Osteoblast (primary cell): ENCODE data around the gene SPX. TPM values are rescaled to one million over a fixed set of nuclear protein-coding genes. Genes with fewer than 3 reads are reported as not detected.

Experiments
- DNase-seq: peaks from one replicate; pipeline ENCODE4 v3.0.0; 2011; ENCODE audit warnings: low spot score, mixed read lengths; ENCODE audit not compliant: insufficient read length; ENCODE audit errors: missing footprints
- H2AFZ ChIP-seq: 2 replicates; pipeline ENCODE4 v1.6.0; 2011; ENCODE audit warnings: mild to moderate bottlenecking, low read length
- H3K27ac ChIP-seq: 2 replicates; pipeline ENCODE4 v1.5.1; 2011; ENCODE audit warnings: mild to moderate bottlenecking, low read depth, low read length, moderate library complexity
- H3K27me3 ChIP-seq: 2 replicates; pipeline ENCODE4 v1.6.0; 2012; ENCODE audit warnings: mild to moderate bottlenecking, control low read depth, inconsistent platforms, low read length, moderate library complexity; ENCODE audit not compliant: insufficient read depth
- H3K36me3 ChIP-seq: 2 replicates; pipeline ENCODE4 v1.5.1; 2011; ENCODE audit warnings: mild to moderate bottlenecking, low read length, control low read depth, moderate library complexity; ENCODE audit not compliant: insufficient read depth
- H3K4me1 ChIP-seq: 2 replicates; pipeline ENCODE4 v1.5.1; 2011; ENCODE audit warnings: mild to moderate bottlenecking, low read length, control low read depth, moderate library complexity; ENCODE audit not compliant: insufficient read depth
- H3K4me2 ChIP-seq: 2 replicates; pipeline ENCODE4 v1.6.0; 2011; ENCODE audit warnings: mild to moderate bottlenecking, low read length; ENCODE audit not compliant: insufficient read depth
- H3K4me3 ChIP-seq: fragments of 200-600 bp; sonication (generic); 3 replicates; pipeline ENCODE4 v1.5.1; 2012; ENCODE audit warnings: mild to moderate bottlenecking, low read length, inconsistent platforms; ENCODE audit not compliant: insufficient read depth
- H3K79me2 ChIP-seq: 2 replicates; pipeline ENCODE4 v1.6.0; 2012; ENCODE audit warnings: mild to moderate bottlenecking, low read length, control low read depth, inconsistent platforms; ENCODE audit not compliant: insufficient read depth
- H3K9me3 ChIP-seq: 2 replicates; pipeline ENCODE4 v1.5.1; 2011; ENCODE audit warnings: low read depth, low read length, control low read depth
- H4K20me1 ChIP-seq: 2 replicates; pipeline ENCODE4 v1.6.0; 2012; ENCODE audit warnings: mild to moderate bottlenecking, low read length, control low read depth; ENCODE audit not compliant: insufficient read depth
- total RNA-seq: library from RNA; depleted of rRNA; stranded (reverse); fragments of >200 nt; gene quantifications from 2 replicates; pipeline ENCODE4 v1.2.3, GENCODE V29; 2012
- TF ChIP-seq, protein P1 (sequence below): IDR thresholded peaks from 2 replicates; pipeline ENCODE4 v1.5.1; 2011; ENCODE audit warnings: mild to moderate bottlenecking, low read depth, low read length, moderate library complexity; ENCODE audit errors: extremely low read depth

Gene SPX
- total RNA-seq, 1 donor = 2.9 TPM

DNA sequence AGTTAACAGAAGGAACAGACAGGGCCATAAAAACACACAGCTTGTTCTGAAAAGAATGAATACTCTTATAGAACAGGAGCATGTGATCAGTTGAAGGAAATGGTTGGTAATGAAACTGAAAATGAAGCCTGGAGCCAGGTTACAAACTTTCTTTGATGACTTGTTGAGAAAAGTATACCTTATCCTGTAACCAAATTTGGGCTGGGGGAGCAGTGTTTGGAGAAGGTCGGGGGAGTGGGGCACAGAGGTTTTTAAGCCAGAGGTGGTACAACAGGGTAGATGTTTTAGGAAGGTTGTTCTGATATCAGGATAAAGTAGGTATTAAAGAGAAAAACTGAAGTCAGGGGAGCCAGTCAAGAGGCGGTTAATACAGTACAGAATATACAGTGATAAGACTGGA is 16.3 kb upstream of the SPX start:
- H4K20me1 ChIP-seq = peaks cover 54% of the 10 kb centered on the region
- H3K4me3 ChIP-seq = no peak overlapping the region
- H3K4me1 ChIP-seq = peaks cover 7% of the 10 kb centered on the region
- peaks cover 46% of the 10 kb centered on the region for H3K36me3 ChIP-seq
- no peaks in the 10 kb centered on the region for H3K27me3 ChIP-seq
- H3K9me3 ChIP-seq = no peaks in the 10 kb centered on the region
- no peak overlapping the region for H2AFZ ChIP-seq
- TF ChIP-seq, protein P1, sequence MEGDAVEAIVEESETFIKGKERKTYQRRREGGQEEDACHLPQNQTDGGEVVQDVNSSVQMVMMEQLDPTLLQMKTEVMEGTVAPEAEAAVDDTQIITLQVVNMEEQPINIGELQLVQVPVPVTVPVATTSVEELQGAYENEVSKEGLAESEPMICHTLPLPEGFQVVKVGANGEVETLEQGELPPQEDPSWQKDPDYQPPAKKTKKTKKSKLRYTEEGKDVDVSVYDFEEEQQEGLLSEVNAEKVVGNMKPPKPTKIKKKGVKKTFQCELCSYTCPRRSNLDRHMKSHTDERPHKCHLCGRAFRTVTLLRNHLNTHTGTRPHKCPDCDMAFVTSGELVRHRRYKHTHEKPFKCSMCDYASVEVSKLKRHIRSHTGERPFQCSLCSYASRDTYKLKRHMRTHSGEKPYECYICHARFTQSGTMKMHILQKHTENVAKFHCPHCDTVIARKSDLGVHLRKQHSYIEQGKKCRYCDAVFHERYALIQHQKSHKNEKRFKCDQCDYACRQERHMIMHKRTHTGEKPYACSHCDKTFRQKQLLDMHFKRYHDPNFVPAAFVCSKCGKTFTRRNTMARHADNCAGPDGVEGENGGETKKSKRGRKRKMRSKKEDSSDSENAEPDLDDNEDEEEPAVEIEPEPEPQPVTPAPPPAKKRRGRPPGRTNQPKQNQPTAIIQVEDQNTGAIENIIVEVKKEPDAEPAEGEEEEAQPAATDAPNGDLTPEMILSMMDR = no peak
- no peak overlapping the region for H3K4me2 ChIP-seq
- H3K79me2 ChIP-seq = peaks cover 70% of the 10 kb centered on the region
- no peak overlapping the region for H3K27ac ChIP-seq
- no peak for DNase-seq

GRCh38 chr12:21516281-21516680 is 9.8 kb upstream of the SPX start:
- no peaks in the 10 kb centered on the region for H3K9me3 ChIP-seq
- TF ChIP-seq, protein P1 = no peak
- no peaks in the 10 kb centered on the region for H3K4me1 ChIP-seq
- no peak overlapping the region for H3K27ac ChIP-seq
- H3K27me3 ChIP-seq = no peaks in the 10 kb centered on the region
- H4K20me1 ChIP-seq = peaks cover 6% of the 10 kb centered on the region
- DNase-seq = no peak
- peaks cover 57% of the 10 kb centered on the region for H3K36me3 ChIP-seq
- H2AFZ ChIP-seq = no peak overlapping the region
- no peak overlapping the region for H3K4me3 ChIP-seq
- H3K79me2 ChIP-seq = peaks cover 8% of the 10 kb centered on the region
- H3K4me2 ChIP-seq = no peak overlapping the region

DNA sequence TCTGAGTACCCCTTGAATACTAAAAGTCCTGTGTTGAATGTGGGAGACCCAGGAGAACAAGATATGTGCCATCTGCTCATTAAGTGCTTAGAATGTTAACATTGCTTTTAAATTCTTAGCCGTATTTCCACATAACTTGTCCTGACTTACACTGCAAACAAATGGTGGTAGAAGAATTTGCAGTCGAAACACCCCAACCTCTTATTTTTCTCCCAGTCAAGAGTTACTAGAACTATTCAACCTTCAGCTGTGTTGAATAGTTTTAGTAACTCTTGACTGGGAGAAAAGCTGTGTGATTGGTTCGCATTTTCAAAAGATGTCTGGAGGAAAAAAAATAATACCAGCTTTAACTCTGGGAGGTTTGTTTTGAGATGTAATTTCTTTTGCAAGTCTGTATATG is 7.6 kb upstream of the SPX start:
- no peak for DNase-seq
- H3K27me3 ChIP-seq = no peaks in the 10 kb centered on the region
- H3K4me3 ChIP-seq = no peak overlapping the region
- H3K36me3 ChIP-seq = peaks cover 40% of the 10 kb centered on the region
- TF ChIP-seq, protein P1 = no peak
- H3K27ac ChIP-seq = no peak overlapping the region
- H4K20me1 ChIP-seq = peaks cover 6% of the 10 kb centered on the region
- peaks cover 3% of the 10 kb centered on the region for H3K79me2 ChIP-seq
- no peak overlapping the region for H2AFZ ChIP-seq
- H3K9me3 ChIP-seq = no peaks in the 10 kb centered on the region
- H3K4me2 ChIP-seq = no peak overlapping the region
- H3K4me1 ChIP-seq = no peaks in the 10 kb centered on the region

GRCh38 chr12:21521541-21521940 is 4.6 kb upstream of the SPX start:
- TF ChIP-seq, protein P1 = no peak

More at GRCh38 chr12:21521541-21521940, 4.6 kb upstream of the SPX start:
- Histone ChIP-seq H4K20me1 (no peaks in the 10 kb centered on the region), H2AFZ (no peak overlapping the region), H3K4me1 (no peaks in the 10 kb centered on the region), H3K36me3 (peaks cover 12% of the 10 kb centered on the region), H3K27me3 (no peaks in the 10 kb centered on the region), H3K27ac (no peak overlapping the region), H3K4me2 (no peak overlapping the region), H3K79me2 (no peaks in the 10 kb centered on the region), H3K4me3 (no peak overlapping the region), H3K9me3 (no peaks in the 10 kb centered on the region)
- no peak for DNase-seq
